HL-60 (cell line): ENCODE results near the gene NODAL.

Experiments
- DNase-seq, 2 experiments: peaks; one replicate each; pipeline ENCODE4 v3.0.0-alpha.2; 2010 to 2020; ENCODE audit warnings: low read depth in 1 of 2, low spot score in 1 of 2
- H3K27ac ChIP-seq: fragments of 250-450 bp; sonication (Bioruptor Pico); replicated peaks from 2 replicates; pipeline ENCODE4 v1.5.1; 2020; ENCODE audit warnings: mild to moderate bottlenecking, moderate library complexity
- H3K27me3 ChIP-seq: fragments of 250-450 bp; sonication (Bioruptor Pico); 2 replicates; pipeline ENCODE4 v1.5.1; 2021; ENCODE audit warnings: mild to moderate bottlenecking, moderate library complexity; ENCODE audit not compliant: insufficient read depth, poor library complexity, severe bottlenecking
- H3K4me3 ChIP-seq: replicated peaks from 2 replicates; pipeline ENCODE4 v1.5.1; 2011; ENCODE audit warnings: mild to moderate bottlenecking, control low read depth, low read length; ENCODE audit not compliant: insufficient read depth
- GABPA ChIP-seq: IDR thresholded peaks from 2 replicates; pipeline ENCODE4 v1.6.1; 2012; ENCODE audit warnings: low read depth
- POLR2AphosphoS5 ChIP-seq: IDR thresholded peaks from 2 replicates; pipeline ENCODE4 v1.6.1; 2012; ENCODE audit warnings: low read depth
- SPI1 ChIP-seq: IDR thresholded peaks from 2 replicates; pipeline ENCODE4 v1.6.1; 2012; ENCODE audit warnings: low read depth, mild to moderate bottlenecking, borderline replicate concordance
- TF ChIP-seq, protein P1 (sequence below): IDR thresholded peaks from one replicate; pipeline ENCODE4 v1.5.1; 2011; ENCODE audit warnings: low read length, control low read depth, inconsistent platforms; ENCODE audit not compliant: insufficient read depth
- TF ChIP-seq, protein P2 (sequence below): IDR thresholded peaks from 2 replicates; pipeline ENCODE4 v1.6.1; 2012; ENCODE audit warnings: low read depth; ENCODE audit not compliant: insufficient replicate concordance

NODAL gene

GRCh38 chr10:70448236-70448635, 6.8 kb upstream of the NODAL start:
- H3K27me3 ChIP-seq: peaks cover under 1% of the 10 kb centered on the region
- H3K4me3 ChIP-seq: no peak overlapping the region
- H3K27ac ChIP-seq: no peak overlapping the region
- TF ChIP-seq, protein P1, sequence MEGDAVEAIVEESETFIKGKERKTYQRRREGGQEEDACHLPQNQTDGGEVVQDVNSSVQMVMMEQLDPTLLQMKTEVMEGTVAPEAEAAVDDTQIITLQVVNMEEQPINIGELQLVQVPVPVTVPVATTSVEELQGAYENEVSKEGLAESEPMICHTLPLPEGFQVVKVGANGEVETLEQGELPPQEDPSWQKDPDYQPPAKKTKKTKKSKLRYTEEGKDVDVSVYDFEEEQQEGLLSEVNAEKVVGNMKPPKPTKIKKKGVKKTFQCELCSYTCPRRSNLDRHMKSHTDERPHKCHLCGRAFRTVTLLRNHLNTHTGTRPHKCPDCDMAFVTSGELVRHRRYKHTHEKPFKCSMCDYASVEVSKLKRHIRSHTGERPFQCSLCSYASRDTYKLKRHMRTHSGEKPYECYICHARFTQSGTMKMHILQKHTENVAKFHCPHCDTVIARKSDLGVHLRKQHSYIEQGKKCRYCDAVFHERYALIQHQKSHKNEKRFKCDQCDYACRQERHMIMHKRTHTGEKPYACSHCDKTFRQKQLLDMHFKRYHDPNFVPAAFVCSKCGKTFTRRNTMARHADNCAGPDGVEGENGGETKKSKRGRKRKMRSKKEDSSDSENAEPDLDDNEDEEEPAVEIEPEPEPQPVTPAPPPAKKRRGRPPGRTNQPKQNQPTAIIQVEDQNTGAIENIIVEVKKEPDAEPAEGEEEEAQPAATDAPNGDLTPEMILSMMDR: no peak
- TF ChIP-seq SPI1 (no peak), POLR2AphosphoS5 (no peak), GABPA (no peak)
- TF ChIP-seq, protein P2, sequence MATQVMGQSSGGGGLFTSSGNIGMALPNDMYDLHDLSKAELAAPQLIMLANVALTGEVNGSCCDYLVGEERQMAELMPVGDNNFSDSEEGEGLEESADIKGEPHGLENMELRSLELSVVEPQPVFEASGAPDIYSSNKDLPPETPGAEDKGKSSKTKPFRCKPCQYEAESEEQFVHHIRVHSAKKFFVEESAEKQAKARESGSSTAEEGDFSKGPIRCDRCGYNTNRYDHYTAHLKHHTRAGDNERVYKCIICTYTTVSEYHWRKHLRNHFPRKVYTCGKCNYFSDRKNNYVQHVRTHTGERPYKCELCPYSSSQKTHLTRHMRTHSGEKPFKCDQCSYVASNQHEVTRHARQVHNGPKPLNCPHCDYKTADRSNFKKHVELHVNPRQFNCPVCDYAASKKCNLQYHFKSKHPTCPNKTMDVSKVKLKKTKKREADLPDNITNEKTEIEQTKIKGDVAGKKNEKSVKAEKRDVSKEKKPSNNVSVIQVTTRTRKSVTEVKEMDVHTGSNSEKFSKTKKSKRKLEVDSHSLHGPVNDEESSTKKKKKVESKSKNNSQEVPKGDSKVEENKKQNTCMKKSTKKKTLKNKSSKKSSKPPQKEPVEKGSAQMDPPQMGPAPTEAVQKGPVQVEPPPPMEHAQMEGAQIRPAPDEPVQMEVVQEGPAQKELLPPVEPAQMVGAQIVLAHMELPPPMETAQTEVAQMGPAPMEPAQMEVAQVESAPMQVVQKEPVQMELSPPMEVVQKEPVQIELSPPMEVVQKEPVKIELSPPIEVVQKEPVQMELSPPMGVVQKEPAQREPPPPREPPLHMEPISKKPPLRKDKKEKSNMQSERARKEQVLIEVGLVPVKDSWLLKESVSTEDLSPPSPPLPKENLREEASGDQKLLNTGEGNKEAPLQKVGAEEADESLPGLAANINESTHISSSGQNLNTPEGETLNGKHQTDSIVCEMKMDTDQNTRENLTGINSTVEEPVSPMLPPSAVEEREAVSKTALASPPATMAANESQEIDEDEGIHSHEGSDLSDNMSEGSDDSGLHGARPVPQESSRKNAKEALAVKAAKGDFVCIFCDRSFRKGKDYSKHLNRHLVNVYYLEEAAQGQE: no peak
- DNase-seq: no peak

DNA sequence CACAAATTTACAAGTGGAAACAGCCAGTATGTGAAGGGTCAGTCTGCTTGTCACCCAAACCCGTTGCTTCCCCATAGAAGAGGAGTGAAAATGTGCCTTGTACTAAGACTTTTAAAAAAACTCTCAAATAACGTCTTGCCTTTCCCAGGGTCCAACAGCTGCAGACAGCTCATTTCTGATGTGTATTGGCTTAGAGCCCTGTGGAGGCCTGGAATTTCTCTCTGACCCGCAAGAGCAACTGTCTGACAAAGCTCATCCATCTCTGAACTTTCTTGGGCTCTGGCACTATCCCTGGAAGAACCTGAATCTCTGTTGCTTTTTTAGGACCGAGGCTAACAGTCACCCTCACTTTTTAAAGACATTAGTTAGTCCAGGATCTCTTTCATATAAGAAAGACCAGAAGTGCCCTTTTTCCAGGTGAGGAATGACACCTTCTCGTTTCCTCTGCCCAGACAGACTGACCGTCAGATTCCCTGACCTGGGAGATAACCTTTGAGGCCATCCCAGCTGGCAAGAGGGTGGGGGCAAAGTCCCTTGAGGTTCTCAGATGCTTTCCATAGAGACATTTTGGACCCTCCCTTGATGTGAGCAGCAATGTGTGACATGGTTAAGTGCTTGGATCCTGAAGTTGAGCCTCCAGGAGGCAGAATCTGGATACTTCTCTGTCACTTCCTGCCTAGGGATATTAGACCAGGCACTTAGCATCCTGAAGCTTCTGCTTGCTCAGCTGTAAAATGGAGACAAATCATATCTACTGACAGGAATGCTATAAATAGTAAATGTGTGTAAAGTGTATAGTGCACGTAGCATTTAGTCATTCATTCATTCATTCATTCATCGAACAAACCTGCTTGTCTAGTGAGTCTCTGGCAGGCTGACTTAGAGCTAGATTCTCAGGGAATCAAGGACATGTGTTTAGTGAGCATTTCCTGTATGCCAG, 4.5 kb upstream of the NODAL start:
- TF ChIP-seq GABPA (no peak), POLR2AphosphoS5 (no peak), SPI1 (no peak)
- TF ChIP-seq, protein P1: no peak
- TF ChIP-seq, protein P2: no peak
- Histone ChIP-seq H3K4me3 (no peak overlapping the region), H3K27me3 (peaks cover 18% of the 10 kb centered on the region), H3K27ac (no peak overlapping the region)
- no peak for DNase-seq

- Histone ChIP-seq H3K4me3 (no peak overlapping the region), H3K27me3 (peaks cover 30% of the 10 kb centered on the region), H3K27ac (no peak overlapping the region)
- TF ChIP-seq, protein P2: no peak
- TF ChIP-seq, protein P1: no peak
- TF ChIP-seq SPI1: no peak
- TF ChIP-seq GABPA: no peak
- TF ChIP-seq POLR2AphosphoS5: no peak
- DNase-seq: no peak
These were observed 3.3 kb upstream of the NODAL start for GRCh38 chr10:70444744-70445143.
